ENCODE results near the gene STOML2. TPM values are rescaled to one million over a fixed set of nuclear protein-coding genes. Genes with fewer than 3 reads are reported as not detected.

STOML2 gene
- total and polyA plus RNA-seq, 9 of the 15 experiments (the other 6 are each of a cell fraction or from before 2014, with no cell fraction given) = 110 to 220 (median 174) TPM

DNA sequence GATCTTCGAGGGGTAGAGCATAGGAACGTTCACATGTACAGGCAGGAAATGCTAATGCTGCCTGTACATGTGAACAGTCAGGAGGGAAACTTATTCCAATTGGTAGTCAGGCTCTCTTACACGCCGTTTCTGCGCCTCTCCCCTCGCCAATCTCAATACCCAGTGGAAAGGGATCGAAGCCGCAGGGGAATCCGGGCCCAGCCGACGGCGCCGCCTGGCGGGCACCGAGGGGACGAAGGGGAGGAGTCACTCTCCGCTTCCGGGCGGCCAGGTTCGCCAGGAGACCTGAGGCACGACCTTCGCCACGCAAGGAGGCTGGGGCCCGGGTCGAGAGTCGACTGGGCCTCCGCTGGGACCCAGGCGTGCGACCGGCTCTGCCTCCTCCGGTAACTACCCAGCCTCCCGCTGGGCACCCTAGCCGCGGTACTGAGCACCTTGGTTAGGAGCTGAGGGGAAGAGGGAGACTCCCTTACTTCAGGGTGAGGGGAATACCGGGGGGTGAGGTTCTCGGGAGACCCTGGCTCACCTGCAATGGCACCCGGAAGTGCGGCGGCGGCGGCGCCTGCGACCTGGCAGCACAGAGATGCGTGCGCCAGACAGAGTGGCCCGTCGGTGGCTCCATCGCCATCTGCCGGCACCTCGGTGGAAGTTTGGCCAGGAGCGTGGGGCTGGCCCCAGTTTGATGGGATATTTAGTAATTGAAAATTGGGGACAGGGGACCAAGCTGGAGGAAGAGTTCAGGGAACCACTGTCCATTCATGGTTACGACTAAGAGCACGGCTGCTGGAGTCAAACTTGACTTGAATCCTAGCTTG, 6.7 kb downstream of the STOML2 start, which contains the start of gene PIGO:
PIGO (minus strand) TSS at position 557 of the 815 bp plus-strand sequence. CDS start 1,026 bp downstream, outside the sequence.
- H3K9me3 ChIP-seq (replicated peaks; ENCODE audit: control insufficient read depth, insufficient read depth, low read depth, low read length) = no peaks in the 10 kb centered on the region; the same call in 1 of the 2 replicates
- BruUV-seq (replicated peaks) = TSS peak; percentile 62
- in situ Hi-C loops (cut with MboI) = no loop called here
- no peaks in the 10 kb centered on the region for H4K20me1 ChIP-seq (replicated peaks; ENCODE audit: control insufficient read depth, insufficient read depth, low read length)
- no peaks in the 10 kb centered on the region for H3K9me1 ChIP-seq (ENCODE audit: control insufficient read depth, insufficient read depth, low read length)
- H3K9ac ChIP-seq (ENCODE audit: insufficient read depth in 1 of 2, low read depth in 2 of 2, low read length in 2 of 2) = peak within 1 kb of the TSS; percentile 96 to 99
- intact Hi-C loops (cut with micrococcal nuclease) = loop anchor here (2.0 kb wide), 2 partner anchors 19 to 23 kb away; partner anchors contain the start of genes ATOSB and VCP
- H2AFZ ChIP-seq (ENCODE audit: low read depth, low read length) = peak within 1 kb of the TSS; percentile 98
- H3K27me3 ChIP-seq (ENCODE audit: control insufficient read depth in 2 of 2, insufficient read depth in 2 of 2, low read length in 2 of 2) = no peaks in the 10 kb centered on the region
- under 1% methylated on average over 28 of the region's 53 CpGs for WGBS (ENCODE audit: insufficient coverage, low coverage, missing lambda C conversion rate)
- peaks cover 16% of the 10 kb centered on the region for H3K79me2 ChIP-seq (ENCODE audit: control insufficient read depth, insufficient read depth, low read length)
- POLR2A ChIA-PET = interaction anchor here (0.6 to 1.8 kb wide), 5 partner anchors 17 to 524 kb away, joined by 3 to 4 read pairs (median 4); partner anchors contain the start of genes FANCG and VCP
- H3K4me1 ChIP-seq (replicated peaks in 1 of 2; ENCODE audit: control insufficient read depth in 2 of 2, insufficient read depth in 2 of 2, low read length in 2 of 2) = peaks cover 6 to 15% of the 10 kb centered on the region in 2 experiments; a peak in 4 of 5 replicates
- peaks cover 47% of the 10 kb centered on the region; the same call in 2 of the 3 replicates for H3K36me3 ChIP-seq (ENCODE audit: control insufficient read depth, insufficient read depth, low read length)
- H3K4me3 ChIP-seq = peak within 1 kb of the TSS; percentile 99
- CTCF ChIA-PET (ENCODE audit: low intra/inter-chr PET ratio) = interaction anchor here (0.6 to 1.6 kb wide), 3 partner anchors 196 to 488 kb away, joined by 3 to 12 read pairs (median 3); no protein-coding TSS in a partner anchor
- peak; percentile 97 for ATAC-seq
- peak within 1 kb of the TSS; percentile 94 for H3K4me2 ChIP-seq (ENCODE audit: insufficient read depth, low read length)
- DNase-seq (ENCODE audit: extremely low read depth in 1 of 4, low spot score in 3 of 4) = peak; percentile 81 to 90 (median 82)
- H3K27ac ChIP-seq (ENCODE audit: extremely low read depth, low read depth, low read length) = peak within 1 kb of the TSS; percentile 100
- peak; percentile 71 for FAIRE-seq
- TF ChIP-seq POLR2B (IDR thresholded peaks at IDR 0.05; ENCODE audit: low read depth, partially characterized antibody) (peak; percentile 68), ADNP (tag; IDR thresholded peaks at IDR 0.05) (no peak), ZNF407 (IDR thresholded peaks at IDR 0.05; ENCODE audit: low read depth) (no peak), TEAD4 (IDR thresholded peaks at IDR 0.05; ENCODE audit: low read length) (peak; percentile 16; the same call in 1 of the 2 replicates), TEAD4 (CRISPR knock-in tag; IDR thresholded peaks at IDR 0.05; ENCODE audit: borderline replicate concordance) (no peak), BCL6 (CRISPR knock-in tag; IDR thresholded peaks at IDR 0.05) (no peak), ZNF174 (CRISPR knock-in tag; IDR thresholded peaks at IDR 0.05) (no peak), ZNF780A (CRISPR knock-in tag; IDR thresholded peaks at IDR 0.05) (no peak), PHF21A (IDR thresholded peaks at IDR 0.05; ENCODE audit: borderline replicate concordance, low read depth) (peak; percentile 8; the same call in 1 of the 2 replicates), ZKSCAN1 (IDR thresholded peaks at IDR 0.05; ENCODE audit: low read depth, low read length) (peak; percentile 17; the same call in 1 of the 2 replicates), ZNF23 (CRISPR knock-in tag; IDR thresholded peaks at IDR 0.05) (no peak), CREM (IDR thresholded peaks at IDR 0.05; ENCODE audit: low read depth) (peak; percentile 81)
- TF ChIP-seq, protein P1, sequence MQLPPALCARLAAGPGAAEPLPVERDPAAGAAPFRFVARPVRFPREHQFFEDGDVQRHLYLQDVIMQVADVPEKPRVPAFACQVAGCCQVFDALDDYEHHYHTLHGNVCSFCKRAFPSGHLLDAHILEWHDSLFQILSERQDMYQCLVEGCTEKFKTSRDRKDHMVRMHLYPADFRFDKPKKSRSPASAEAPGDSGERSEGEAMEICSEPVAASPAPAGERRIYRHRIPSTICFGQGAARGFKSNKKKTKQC (CRISPR knock-in tag; IDR thresholded peaks at IDR 0.05) = peak; percentile 79; the same call in 1 of the 2 replicates
